Epithelial cell of proximal tubule (primary cell): ENCODE data around the gene FBXO33. TPM values are rescaled to one million over a fixed set of nuclear protein-coding genes. Genes with fewer than 3 reads are reported as not detected.
"Not testable (repeated sequence)": the region's sequence is repeated elsewhere in the genome, so short reads cannot be mapped to it uniquely, and the experiment has no call there.

ENCODE experiments used
- DNase-seq: peaks from one replicate; pipeline ENCODE4 v3.0.0-alpha.2; 2011; ENCODE audit warnings: low read depth
- H3K4me3 ChIP-seq: 2 replicates; pipeline ENCODE4 v1.5.1; 2011; ENCODE audit warnings: low read depth, mild to moderate bottlenecking, low read length
- CTCF ChIP-seq: conservative IDR thresholded peaks from 2 replicates; pipeline ENCODE4 v1.5.1; 2012; ENCODE audit warnings: low read depth, mild to moderate bottlenecking, low read length
- total RNA-seq: library from RNA; depleted of rRNA; stranded (reverse); fragments of >200 nt; gene quantifications from 2 replicates; pipeline ENCODE4 v1.2.3, GENCODE V29; 2015

Gene FBXO33
- total RNA-seq, 1 donor from 2014 or later, result 14.4 TPM

GRCh38 chr14:39366460-39367386 is 65.5 kb downstream of the FBXO33 start:
- TF ChIP-seq CTCF, result no peak
- no peak overlapping the region for H3K4me3 ChIP-seq
- no peak for DNase-seq

- no peak for TF ChIP-seq CTCF
- no peak overlapping the region for H3K4me3 ChIP-seq
- no peak for DNase-seq
Observed at GRCh38 chr14:39365354-39365753, 66.9 kb downstream of the FBXO33 start.

- no peak for TF ChIP-seq CTCF
- H3K4me3 ChIP-seq, result no peak overlapping the region
- DNase-seq, result no peak
Observed at GRCh38 chr14:39364509-39364908, 67.7 kb downstream of the FBXO33 start.

GRCh38 chr14:39361556-39361955 is 70.7 kb downstream of the FBXO33 start:
- H3K4me3 ChIP-seq, DNase-seq: not testable (repeated sequence)

GRCh38 chr14:39360316-39360715 is 71.9 kb downstream of the FBXO33 start:
- DNase-seq, result no peak
- TF ChIP-seq CTCF, result no peak
- H3K4me3 ChIP-seq, result no peak overlapping the region

- H3K4me3 ChIP-seq, DNase-seq: not testable (repeated sequence)
Observed at GRCh38 chr14:39359069-39359468, 73.2 kb downstream of the FBXO33 start.

- DNase-seq, result no peak
- TF ChIP-seq CTCF, result no peak
- H3K4me3 ChIP-seq, result no peak overlapping the region
Observed at GRCh38 chr14:39351708-39352107, 80.5 kb downstream of the FBXO33 start.

GRCh38 chr14:39350866-39351265 is 81.4 kb downstream of the FBXO33 start:
- TF ChIP-seq CTCF, result no peak
- DNase-seq, result no peak
- no peak overlapping the region for H3K4me3 ChIP-seq
